MM.1S (cell line): ENCODE results near the gene MYO1B.

Source experiments
- DNase-seq: peaks from one replicate; pipeline ENCODE4 v3.0.0-alpha.2; 2015
- H2AFZ ChIP-seq: fragments of 300-600 bp; sonication (generic); 2 replicates; pipeline ENCODE4 v1.6.0; 2016; ENCODE audit warnings: antibody characterized with exemption, low read length
- H3F3A ChIP-seq: fragments of 300-600 bp; sonication (generic); 2 replicates; pipeline ENCODE4 v1.6.1; 2016; ENCODE audit warnings: mild to moderate bottlenecking, antibody characterized with exemption, low read length, moderate library complexity, mixed read lengths; ENCODE audit not compliant: insufficient read depth
- H3K27ac ChIP-seq: fragments of 300-600 bp; sonication (generic); 2 replicates; pipeline ENCODE4 v1.5.1; 2016; ENCODE audit warnings: mild to moderate bottlenecking, low read length
- H3K27me3 ChIP-seq: fragments of 300-600 bp; sonication (generic); replicated peaks from 2 replicates; pipeline ENCODE4 v1.6.0; 2016; ENCODE audit warnings: low read length; ENCODE audit not compliant: insufficient read depth
- H3K36me3 ChIP-seq: fragments of 300-600 bp; sonication (generic); replicated peaks from 2 replicates; pipeline ENCODE4 v1.6.1; 2016; ENCODE audit warnings: mild to moderate bottlenecking, low read length, mixed read lengths; ENCODE audit not compliant: insufficient read depth
- H3K4me1 ChIP-seq: fragments of 300-600 bp; sonication (generic); 2 replicates; pipeline ENCODE4 v1.6.1; 2016; ENCODE audit warnings: low read length, mixed read lengths
- H3K4me2 ChIP-seq: fragments of 300-600 bp; sonication (generic); 2 replicates; pipeline ENCODE4 v1.6.0; 2016; ENCODE audit warnings: low read depth, low read length
- H3K4me3 ChIP-seq: fragments of 300-600 bp; sonication (generic); 2 replicates; pipeline ENCODE4 v1.5.1; 2016; ENCODE audit warnings: low read length, mixed read lengths
- H3K79me2 ChIP-seq: fragments of 300-600 bp; sonication (generic); 2 replicates; pipeline ENCODE4 v1.6.1; 2016; ENCODE audit warnings: mixed run types, low read length, mixed read lengths
- H3K9ac ChIP-seq: fragments of 300-600 bp; sonication (generic); 2 replicates; pipeline ENCODE4 v1.6.1; 2016; ENCODE audit warnings: low read length, mixed read lengths
- H3K9me2 ChIP-seq: fragments of 300-600 bp; sonication (generic); replicated peaks from 2 replicates; pipeline ENCODE4 v1.6.1; 2016; ENCODE audit warnings: mild to moderate bottlenecking, low read length, mixed read lengths; ENCODE audit not compliant: insufficient read depth
- H3K9me3 ChIP-seq: fragments of 300-600 bp; sonication (generic); replicated peaks from 2 replicates; pipeline ENCODE4 v1.6.1; 2016; ENCODE audit warnings: mild to moderate bottlenecking, low read length, mixed read lengths; ENCODE audit not compliant: insufficient read depth
- H4K20me1 ChIP-seq: fragments of 300-600 bp; sonication (generic); 2 replicates; pipeline ENCODE4 v1.6.1; 2016; ENCODE audit warnings: mild to moderate bottlenecking, low read length, moderate library complexity, mixed read lengths; ENCODE audit not compliant: insufficient read depth
- CTCF ChIP-seq: fragments of 300-600 bp; sonication (generic); IDR thresholded peaks from 2 replicates; pipeline ENCODE4 v1.5.1; 2016; ENCODE audit warnings: antibody characterized with exemption, low read length, mixed read lengths
- EZH2 ChIP-seq: fragments of 300-600 bp; sonication (generic); optimal IDR thresholded peaks from 2 replicates; pipeline ENCODE3; 2017; ENCODE audit warnings: low read depth, mild to moderate bottlenecking, antibody characterized with exemption, low read length, mixed read lengths
- EZH2phosphoT487 ChIP-seq: fragments of 300-600 bp; sonication (generic); IDR thresholded peaks from 2 replicates; pipeline ENCODE4 v1.6.1; 2018; ENCODE audit warnings: antibody characterized with exemption, low read length

MYO1B gene

DNA sequence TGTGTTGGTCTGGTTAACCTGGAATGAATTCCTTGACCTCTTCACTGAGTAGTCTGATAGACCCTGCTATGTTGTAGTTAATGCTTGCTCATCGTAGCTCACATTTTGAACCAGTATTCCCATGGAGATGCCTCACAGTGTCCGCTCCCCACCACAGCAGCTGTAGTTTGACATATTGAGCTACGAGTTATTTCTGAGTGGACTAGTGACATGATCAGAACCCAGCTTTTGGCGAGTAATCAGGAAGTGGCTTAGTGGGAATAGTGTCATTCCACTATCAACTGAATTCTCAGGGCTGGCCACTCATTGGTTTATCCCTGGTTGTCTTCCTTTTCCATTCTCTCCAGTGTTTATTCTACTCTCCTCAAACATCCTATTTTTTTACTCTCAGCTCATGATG is 102.7 kb downstream of the MYO1B start:
- Histone ChIP-seq H3F3A (no peaks in the 10 kb centered on the region), H3K9ac (no peak overlapping the region)

DNA sequence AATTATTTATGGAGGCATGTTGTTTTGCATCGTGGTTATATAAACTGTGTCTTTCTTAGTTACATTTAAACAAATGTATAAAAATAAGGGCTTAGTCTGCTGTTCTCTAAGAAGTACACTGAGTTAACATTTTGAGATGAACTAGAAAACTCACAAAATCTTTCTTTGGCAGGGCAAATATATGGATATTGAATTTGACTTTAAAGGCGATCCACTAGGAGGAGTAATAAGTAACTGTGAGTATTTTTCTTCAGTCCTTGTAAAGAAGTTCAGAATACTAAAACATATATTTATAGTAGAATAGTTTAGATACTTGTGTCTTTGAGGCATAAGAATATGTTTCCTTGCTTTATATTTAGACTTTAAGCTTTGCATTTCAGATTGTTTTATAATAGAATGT is 104.8 kb downstream of the MYO1B start:
- no peaks in the 10 kb centered on the region for H3K9me2 ChIP-seq
- no peak overlapping the region for H3K9ac ChIP-seq
- no peaks in the 10 kb centered on the region for H4K20me1 ChIP-seq
- H3K4me2 ChIP-seq: no peak overlapping the region
- no peak overlapping the region for H3K27ac ChIP-seq
- H2AFZ ChIP-seq: no peak overlapping the region
- no peaks in the 10 kb centered on the region for H3K36me3 ChIP-seq
- H3K27me3 ChIP-seq: no peaks in the 10 kb centered on the region
- H3K79me2 ChIP-seq: no peaks in the 10 kb centered on the region
- TF ChIP-seq CTCF: no peak
- TF ChIP-seq EZH2: no peak
- no peak for TF ChIP-seq EZH2phosphoT487
- H3K4me3 ChIP-seq: no peak overlapping the region
- H3K9me3 ChIP-seq: no peaks in the 10 kb centered on the region
- H3F3A ChIP-seq: no peaks in the 10 kb centered on the region
- no peak for DNase-seq
- no peaks in the 10 kb centered on the region for H3K4me1 ChIP-seq

More for the DNA sequence above, 102.7 kb downstream of the MYO1B start:
- no peaks in the 10 kb centered on the region for H3K79me2 ChIP-seq
- no peak overlapping the region for H3K27ac ChIP-seq
- no peak overlapping the region for H3K4me3 ChIP-seq
- TF ChIP-seq EZH2: no peak
- TF ChIP-seq CTCF: no peak
- no peak for TF ChIP-seq EZH2phosphoT487
- no peaks in the 10 kb centered on the region for H3K27me3 ChIP-seq
- DNase-seq: no peak
- no peaks in the 10 kb centered on the region for H3K4me1 ChIP-seq
- H2AFZ ChIP-seq: no peak overlapping the region
- H3K9me3 ChIP-seq: no peaks in the 10 kb centered on the region
- no peaks in the 10 kb centered on the region for H4K20me1 ChIP-seq
- no peaks in the 10 kb centered on the region for H3K9me2 ChIP-seq
- no peak overlapping the region for H3K4me2 ChIP-seq
- H3K36me3 ChIP-seq: no peaks in the 10 kb centered on the region

GRCh38 chr2:191350826-191351225 is 105.6 kb downstream of the MYO1B start:
- Histone ChIP-seq H2AFZ (no peak overlapping the region), H3F3A (no peaks in the 10 kb centered on the region), H3K4me1 (no peaks in the 10 kb centered on the region), H4K20me1 (no peaks in the 10 kb centered on the region), H3K4me3 (no peak overlapping the region), H3K4me2 (no peak overlapping the region), H3K36me3 (no peaks in the 10 kb centered on the region), H3K9ac (no peak overlapping the region), H3K79me2 (no peaks in the 10 kb centered on the region), H3K9me2 (no peaks in the 10 kb centered on the region), H3K9me3 (no peaks in the 10 kb centered on the region), H3K27me3 (no peaks in the 10 kb centered on the region), H3K27ac (no peak overlapping the region)
- no peak for DNase-seq
- TF ChIP-seq EZH2phosphoT487: no peak
- TF ChIP-seq EZH2: no peak
- TF ChIP-seq CTCF: no peak

DNA sequence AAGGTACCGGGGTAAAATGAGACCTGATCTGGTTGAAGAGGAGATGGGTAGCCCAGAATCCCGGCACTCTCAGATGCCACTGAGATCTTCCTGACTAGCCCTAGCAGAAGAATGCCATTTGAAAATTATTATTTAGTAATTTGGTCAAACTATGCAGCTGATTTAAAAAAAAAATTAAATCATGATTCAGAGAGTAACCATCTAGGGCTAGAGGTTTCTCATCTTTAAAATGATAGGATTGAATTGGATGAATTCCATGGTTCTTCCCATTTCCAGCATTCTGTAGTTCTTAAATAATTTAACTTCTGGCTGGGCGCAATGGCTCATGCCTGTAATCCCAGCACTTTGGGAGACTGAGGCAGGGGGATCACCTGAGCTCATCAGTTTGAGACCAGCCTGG is 106.1 kb downstream of the MYO1B start:
- no peak for DNase-seq

More for the DNA sequence above, 106.1 kb downstream of the MYO1B start:
- H3F3A ChIP-seq: no peaks in the 10 kb centered on the region
- no peaks in the 10 kb centered on the region for H3K9me3 ChIP-seq
- H4K20me1 ChIP-seq: no peaks in the 10 kb centered on the region
- no peak overlapping the region for H3K4me2 ChIP-seq
- no peaks in the 10 kb centered on the region for H3K79me2 ChIP-seq
- no peaks in the 10 kb centered on the region for H3K4me1 ChIP-seq
- no peak overlapping the region for H3K4me3 ChIP-seq
- no peaks in the 10 kb centered on the region for H3K9me2 ChIP-seq
- no peak overlapping the region for H3K27ac ChIP-seq
- H3K36me3 ChIP-seq: no peaks in the 10 kb centered on the region
- no peak overlapping the region for H2AFZ ChIP-seq
- no peak overlapping the region for H3K9ac ChIP-seq
- no peaks in the 10 kb centered on the region for H3K27me3 ChIP-seq
- TF ChIP-seq CTCF (no peak), EZH2phosphoT487 (no peak), EZH2 (no peak)
